ENCODE data around the gene IFT172.

DNA sequence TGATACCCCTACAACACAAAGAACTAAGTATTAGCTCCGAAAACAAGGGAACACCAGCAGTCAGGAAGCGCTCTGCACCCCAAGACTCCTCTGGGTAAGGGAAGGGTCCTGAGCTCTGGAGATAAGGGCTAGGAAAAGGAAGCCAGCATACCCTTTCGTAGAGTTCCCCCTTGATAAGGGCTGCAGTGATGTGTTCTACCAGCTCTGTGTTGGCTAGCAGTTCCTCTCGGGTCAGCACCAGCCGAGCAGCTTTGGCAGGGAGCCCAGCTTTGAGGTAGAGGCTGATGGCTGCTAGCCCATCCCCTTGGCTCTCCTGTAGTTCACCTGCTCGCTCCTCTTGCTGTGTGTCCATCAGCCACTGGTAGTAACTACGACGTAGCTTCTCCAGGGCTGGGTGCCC, 28.4 kb downstream of the IFT172 start:
- TF ChIP-seq POLR2A (IDR thresholded peaks at IDR 0.05) (no peak), POLR2AphosphoS5 (IDR thresholded peaks at IDR 0.05) (no peak)
- TF ChIP-seq, protein P1, sequence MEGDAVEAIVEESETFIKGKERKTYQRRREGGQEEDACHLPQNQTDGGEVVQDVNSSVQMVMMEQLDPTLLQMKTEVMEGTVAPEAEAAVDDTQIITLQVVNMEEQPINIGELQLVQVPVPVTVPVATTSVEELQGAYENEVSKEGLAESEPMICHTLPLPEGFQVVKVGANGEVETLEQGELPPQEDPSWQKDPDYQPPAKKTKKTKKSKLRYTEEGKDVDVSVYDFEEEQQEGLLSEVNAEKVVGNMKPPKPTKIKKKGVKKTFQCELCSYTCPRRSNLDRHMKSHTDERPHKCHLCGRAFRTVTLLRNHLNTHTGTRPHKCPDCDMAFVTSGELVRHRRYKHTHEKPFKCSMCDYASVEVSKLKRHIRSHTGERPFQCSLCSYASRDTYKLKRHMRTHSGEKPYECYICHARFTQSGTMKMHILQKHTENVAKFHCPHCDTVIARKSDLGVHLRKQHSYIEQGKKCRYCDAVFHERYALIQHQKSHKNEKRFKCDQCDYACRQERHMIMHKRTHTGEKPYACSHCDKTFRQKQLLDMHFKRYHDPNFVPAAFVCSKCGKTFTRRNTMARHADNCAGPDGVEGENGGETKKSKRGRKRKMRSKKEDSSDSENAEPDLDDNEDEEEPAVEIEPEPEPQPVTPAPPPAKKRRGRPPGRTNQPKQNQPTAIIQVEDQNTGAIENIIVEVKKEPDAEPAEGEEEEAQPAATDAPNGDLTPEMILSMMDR (IDR thresholded peaks at IDR 0.05): no peak
